Aorta (tissue), 5 donors: Measurements from ENCODE around the gene ITGB2. TPM values are rescaled to one million over a fixed set of nuclear protein-coding genes. Genes with fewer than 3 reads are reported as not detected.
A peak's percentile ranks its signal among the peaks of the same experiment; 100 is the strongest.

Experiments used
- ATAC-seq: fragments of 200-7000 bp; cut with Tn5 transposase; one replicate; pipeline ENCODE4 v1.9.1; 2022; ENCODE audit warnings: moderate library complexity; ENCODE audit not compliant: low FRiP score
- DNase-seq, 2 donors: peaks; one replicate each; pipeline ENCODE4 v3.0.0-alpha.2; 2020
- H3K27ac ChIP-seq, 2 donors: one replicate each; pipeline ENCODE4 v1.5.1; 2013; ENCODE audit warnings: low read length in 2 of 2, mild to moderate bottlenecking in 2 of 2, moderate library complexity in 2 of 2, control low read depth in 1 of 2, inconsistent platforms in 1 of 2, low read depth in 1 of 2
- H3K27me3 ChIP-seq, 2 donors: one replicate each; pipeline ENCODE4 v1.6.1; 2013; ENCODE audit warnings: control low read depth in 1 of 2, low read length in 1 of 2, mild to moderate bottlenecking in 1 of 2, moderate library complexity in 1 of 2; ENCODE audit not compliant: insufficient read depth in 2 of 2, control insufficient read depth in 1 of 2
- H3K36me3 ChIP-seq, 2 donors: one replicate each; pipeline ENCODE4 v1.6.1; 2013; ENCODE audit warnings: control low read depth in 1 of 2, low read length in 1 of 2, mild to moderate bottlenecking in 1 of 2; ENCODE audit not compliant: insufficient read depth in 2 of 2, control insufficient read depth in 1 of 2
- H3K4me1 ChIP-seq, 2 donors: one replicate each; pipeline ENCODE4 v1.6.1; 2013; ENCODE audit warnings: low read length in 2 of 2, control low read depth in 1 of 2, mild to moderate bottlenecking in 1 of 2, moderate library complexity in 1 of 2; ENCODE audit not compliant: insufficient read depth in 2 of 2, control insufficient read depth in 1 of 2
- H3K4me3 ChIP-seq, 2 donors: one replicate each; pipeline ENCODE4 v1.5.1; 2013; ENCODE audit warnings: low read length in 2 of 2, control low read depth in 1 of 2, mild to moderate bottlenecking in 1 of 2
- H3K9me3 ChIP-seq: one replicate; pipeline ENCODE4 v1.6.1; 2013; ENCODE audit warnings: mild to moderate bottlenecking, low read length; ENCODE audit not compliant: control insufficient read depth
- WGBS, 2 donors: extraction: QIAGEN DNeasy Blood & Tissue Kit; methylation state at CpG; one replicate each; pipeline ENCODE4 v1.1.7; 2013; 5-methylcytosine and 5-hydroxymethylcytosine counted together
- intact Hi-C, 2 donors: fragments of 100-400 bp; cut with DNase I; formaldehyde crosslinking; loops; one replicate each; pipeline versions ENCODE4 v1.14.2 to v1.15.0; 2022
- polyA plus RNA-seq, 2 donors: library from polyadenylated mRNA; stranded (reverse); fragments of 200-250 nt; gene quantifications; one replicate each; pipeline ENCODE4 v1.2.3, GENCODE V29; 2013
- total RNA-seq, 2 donors: library from RNA; stranded (reverse); fragmentation: NEBNext Ultra II Directional; extraction: Animal tissue kit (Norgen Biotek cat#: 25700); gene quantifications; one replicate each; pipeline ENCODE4 v1.2.1, GENCODE V29; 2021
- donor health status: healthy with polysubstance abuse.
- donor health status: Bipolar disorder and iron deficiency.
- donor health status: DM: no; HTN: no; CAD: no.
- donor health status: DM: no; HTN: no; CAD: no.
- donor health status: DM: yes; HTN: yes; CAD: no.

ITGB2 gene
- total and polyA plus RNA-seq, 4 donors = 6.7 to 110 (median 57.0) TPM

DNA sequence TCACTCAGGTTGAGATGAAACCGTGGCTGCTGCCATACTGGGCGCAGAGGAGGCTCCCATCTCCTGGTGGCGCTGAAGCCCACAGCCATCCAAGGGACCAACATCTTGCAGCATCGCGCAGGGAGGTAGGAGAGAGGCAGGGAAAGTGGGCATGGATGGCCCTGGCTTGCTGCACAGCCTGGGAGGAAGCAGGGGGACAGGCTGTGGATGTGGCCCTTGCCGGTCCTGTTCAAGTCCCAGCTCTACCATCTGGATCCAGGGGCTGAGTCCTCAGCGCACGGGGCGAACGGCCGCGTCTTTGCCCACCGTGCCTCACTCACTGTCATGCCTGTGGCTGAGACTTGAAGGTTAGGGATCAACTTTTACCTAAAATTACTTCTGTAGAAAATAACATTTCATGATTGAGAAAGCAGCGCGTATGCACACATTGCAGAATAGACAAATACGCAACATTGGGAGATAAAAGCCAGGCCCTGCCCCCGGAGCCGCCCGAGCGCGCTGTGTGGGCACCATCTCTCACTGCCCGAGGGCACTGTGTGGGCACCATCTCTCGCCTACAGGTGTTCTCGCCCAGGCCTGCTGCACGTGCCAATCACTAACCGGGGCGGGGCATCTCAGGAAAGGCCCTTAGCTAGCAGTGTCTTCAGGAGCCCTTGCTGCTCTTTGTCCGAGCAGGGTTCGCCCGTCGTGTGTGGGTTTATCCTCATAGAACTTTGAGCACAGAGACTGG is 30.7 kb upstream of the ITGB2 start:
- H3K27me3 ChIP-seq = no peaks in the 10 kb centered on the region
- H3K27ac ChIP-seq = peak overlapping the region in 1 of 2 donors; percentile 72
- WGBS, 2 donors = 93 to 94% methylated on average over 31 of the region's 31 CpGs

DNA sequence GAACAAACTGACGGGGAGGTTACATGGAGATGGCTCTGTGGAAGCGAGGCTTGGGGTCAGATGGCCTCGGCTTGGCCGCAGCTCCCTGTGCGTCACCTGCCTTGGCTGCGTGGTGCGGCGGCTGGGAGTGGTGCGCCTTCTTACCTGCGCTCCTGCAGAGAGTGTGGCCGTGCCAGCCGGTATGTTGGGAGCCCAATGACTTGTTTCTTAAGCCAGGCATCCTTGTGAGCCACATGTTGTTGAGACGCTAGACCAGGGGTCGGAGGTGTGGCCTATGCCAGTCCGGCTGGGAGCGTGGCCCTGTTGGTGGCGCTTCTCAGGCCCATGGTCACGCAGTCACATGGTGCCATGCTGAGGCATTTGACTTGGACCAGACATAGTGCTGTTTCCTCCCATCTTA is 29.7 kb upstream of the ITGB2 start:
- H3K27ac ChIP-seq = peak overlapping the region; percentile 43 to 61
- H3K27me3 ChIP-seq = no peaks in the 10 kb centered on the region
- no peak overlapping the region for H3K4me3 ChIP-seq
- no peaks in the 10 kb centered on the region for H3K4me1 ChIP-seq
- H3K36me3 ChIP-seq = no peaks in the 10 kb centered on the region
- ATAC-seq (peak; percentile 5), DNase-seq (peak; percentile 49 to 81)
- WGBS, 2 donors = 22 to 40% methylated on average over 18 of the region's 18 CpGs
- intact Hi-C loops = loop anchor here (10.0 kb wide), 2 partner anchors 104 to 344 kb away; no protein-coding TSS in a partner anchor
- no peaks in the 10 kb centered on the region for H3K9me3 ChIP-seq

More for the DNA sequence above, 30.7 kb upstream of the ITGB2 start:
- H3K4me1 ChIP-seq = no peaks in the 10 kb centered on the region
- DNase-seq (peak; percentile 46 to 71), ATAC-seq (no peak)
- no peaks in the 10 kb centered on the region for H3K9me3 ChIP-seq
- no peak overlapping the region for H3K4me3 ChIP-seq
- intact Hi-C loops = loop anchor here (10.0 kb wide), 2 partner anchors 103 to 343 kb away; no protein-coding TSS in a partner anchor
- no peaks in the 10 kb centered on the region for H3K36me3 ChIP-seq

DNA sequence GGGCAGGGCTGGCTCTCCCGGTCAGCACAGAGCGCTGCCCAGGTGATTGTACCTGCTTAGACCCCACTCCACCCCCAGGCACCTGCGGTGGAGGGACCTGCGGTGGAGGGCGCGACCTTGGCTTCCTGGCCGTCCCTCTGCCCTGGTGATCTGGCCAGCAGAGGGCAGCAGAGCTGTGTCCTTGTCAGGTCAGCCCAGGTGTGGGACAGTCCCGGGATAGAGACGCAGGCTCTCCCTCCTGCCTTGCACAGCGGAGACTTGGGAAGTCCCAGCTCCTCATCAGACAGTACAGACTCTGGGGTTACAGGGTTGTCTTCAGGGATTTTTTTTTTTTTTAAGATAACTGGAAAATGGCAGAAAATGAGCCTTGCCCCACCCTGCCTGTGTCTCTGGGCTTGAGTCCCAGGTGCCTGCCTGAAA is 29.1 kb upstream of the ITGB2 start:
- no peak overlapping the region for H3K27ac ChIP-seq
- no peaks in the 10 kb centered on the region for H3K9me3 ChIP-seq
- no peaks in the 10 kb centered on the region for H3K27me3 ChIP-seq
- no peak overlapping the region for H3K4me3 ChIP-seq
- H3K36me3 ChIP-seq = no peaks in the 10 kb centered on the region
- 9% methylated on average over 10 of the region's 10 CpGs for WGBS, 2 donors
- DNase-seq (peak; percentile 90 to 96), ATAC-seq (peak; percentile 78)
- H3K4me1 ChIP-seq = no peaks in the 10 kb centered on the region
- intact Hi-C loops = loop anchor here (2.0 to 10.0 kb wide), 5 partner anchors 105 to 345 kb away; no protein-coding TSS in a partner anchor

DNA sequence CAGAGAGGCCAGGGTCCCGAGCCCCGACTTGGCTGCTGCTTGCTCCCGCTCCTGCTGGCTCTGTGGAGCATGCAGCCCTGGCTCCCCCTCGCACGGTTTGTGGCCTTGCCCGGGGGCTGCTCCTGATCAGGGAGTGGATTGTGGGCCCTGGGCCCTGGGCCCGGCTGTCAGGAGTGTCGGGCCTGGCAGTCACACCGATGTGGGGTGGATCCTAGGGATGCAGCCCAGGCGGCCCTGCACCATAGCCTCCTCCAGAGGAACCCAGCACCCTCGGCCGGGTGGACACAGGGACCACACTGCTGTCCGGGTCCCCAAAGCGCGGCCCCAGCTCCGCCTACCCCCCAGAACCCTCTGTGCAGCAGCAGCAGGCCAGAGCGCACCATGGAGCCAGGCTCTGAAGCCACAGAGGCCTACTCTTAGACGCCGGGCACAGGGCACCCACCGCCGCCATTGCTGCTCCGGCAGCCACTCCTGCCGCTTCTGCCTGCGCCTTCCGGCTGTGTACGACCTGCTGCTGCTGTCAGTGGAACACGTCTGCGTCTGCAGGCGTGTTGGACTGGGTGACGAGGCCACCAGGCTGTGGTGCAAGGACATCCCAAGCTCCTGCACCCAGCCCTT is 28.6 kb upstream of the ITGB2 start:
- no peak overlapping the region for H3K27ac ChIP-seq
- no peaks in the 10 kb centered on the region for H3K4me1 ChIP-seq

DNA sequence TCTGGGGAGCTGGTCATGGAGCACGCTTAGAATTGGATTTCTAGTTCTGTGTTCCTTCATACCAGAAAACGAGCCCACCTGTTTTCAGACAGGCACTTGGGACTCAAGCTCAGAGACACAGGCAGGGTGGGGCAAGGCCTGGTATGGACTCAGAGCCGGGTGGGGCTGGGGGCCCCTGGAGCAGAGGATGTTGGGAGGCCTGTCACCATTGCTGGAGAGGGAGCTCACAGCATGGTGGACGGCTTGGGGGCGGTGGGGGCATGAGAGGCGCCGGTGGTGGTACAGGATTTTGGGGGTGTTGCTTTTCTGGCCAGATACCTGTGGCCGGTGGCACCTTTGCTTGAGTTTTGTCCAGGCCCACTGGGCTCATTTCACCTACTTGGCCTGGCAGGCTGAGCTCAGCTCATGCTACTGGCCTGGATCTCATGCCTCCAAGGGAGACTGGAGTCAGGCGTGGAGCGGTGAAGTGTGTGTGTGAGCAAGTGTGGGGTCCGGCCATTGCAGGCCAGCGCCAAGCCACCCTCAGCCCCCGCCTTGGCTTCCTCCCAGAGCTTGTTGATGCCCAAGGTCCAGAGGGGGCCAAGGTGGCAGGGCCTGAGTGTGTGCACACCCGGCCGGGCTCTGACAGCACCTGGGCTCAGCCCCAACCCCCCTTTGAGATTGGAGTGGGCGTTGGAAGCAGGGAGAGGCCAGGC is 27.9 kb upstream of the ITGB2 start:
- H3K4me3 ChIP-seq = no peak overlapping the region
- intact Hi-C loops = loop anchor here in 1 of 2 donors (2.0 to 5.0 kb wide), 3 partner anchors 129 to 190 kb away; no protein-coding TSS in a partner anchor
- 74 to 75% methylated on average over 16 of the region's 16 CpGs for WGBS, 2 donors
- peaks cover 0 to 2% of the 10 kb centered on the region in 2 donors for H3K36me3 ChIP-seq
- peak; percentile 46 to 70 for DNase-seq
- no peaks in the 10 kb centered on the region for H3K9me3 ChIP-seq
- no peak overlapping the region for H3K27ac ChIP-seq
- no peak for ATAC-seq
- H3K4me1 ChIP-seq = no peaks in the 10 kb centered on the region
- H3K27me3 ChIP-seq = no peaks in the 10 kb centered on the region

More for the DNA sequence above, 28.6 kb upstream of the ITGB2 start:
- Histone ChIP-seq H3K36me3 (no peaks in the 10 kb centered on the region), H3K4me3 (no peak overlapping the region), H3K9me3 (no peaks in the 10 kb centered on the region), H3K27me3 (no peaks in the 10 kb centered on the region)
- DNase-seq (peak in 1 of 2 donors; percentile 77), ATAC-seq (no peak)
- intact Hi-C loops = loop anchor here in 1 of 2 donors (2.0 to 5.0 kb wide), 3 partner anchors 128 to 190 kb away; no protein-coding TSS in a partner anchor
- 61 to 67% methylated on average over 30 of the region's 30 CpGs for WGBS, 2 donors

DNA sequence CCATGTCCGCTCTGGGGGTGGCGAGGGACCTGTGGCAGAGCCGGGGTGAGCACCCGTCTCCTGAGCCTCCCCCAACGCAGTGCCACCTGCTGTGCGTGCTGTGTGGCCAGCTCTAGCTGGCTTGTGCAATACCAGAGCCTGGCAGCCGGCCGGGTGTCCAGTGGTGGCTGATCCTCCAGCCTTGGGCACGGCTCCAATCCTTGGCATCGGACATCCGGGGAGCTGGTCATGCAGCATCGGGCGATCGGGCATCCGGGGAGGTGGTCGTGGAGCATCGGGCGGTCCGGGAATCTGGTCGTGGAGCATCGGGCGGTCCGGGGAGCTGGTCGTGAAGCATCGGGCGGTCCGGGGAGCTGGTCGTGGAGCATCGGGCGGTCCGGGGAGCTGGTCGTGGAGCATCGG is 27.2 kb upstream of the ITGB2 start:
- no peaks in the 10 kb centered on the region for H3K4me1 ChIP-seq
- no peaks in the 10 kb centered on the region for H3K9me3 ChIP-seq
- H3K4me3 ChIP-seq = no peak overlapping the region
- 74 to 76% methylated on average over 29 to 33 of the region's 33 CpGs for WGBS, 2 donors
- no peak for ATAC-seq
- H3K27me3 ChIP-seq = no peaks in the 10 kb centered on the region
- DNase-seq = peak; percentile 68 to 82
- intact Hi-C loops = loop anchor here in 1 of 2 donors (2.0 to 5.0 kb wide), 3 partner anchors 129 to 191 kb away; no protein-coding TSS in a partner anchor
- peaks cover 0 to 2% of the 10 kb centered on the region in 2 donors for H3K36me3 ChIP-seq
- no peak overlapping the region for H3K27ac ChIP-seq

DNA sequence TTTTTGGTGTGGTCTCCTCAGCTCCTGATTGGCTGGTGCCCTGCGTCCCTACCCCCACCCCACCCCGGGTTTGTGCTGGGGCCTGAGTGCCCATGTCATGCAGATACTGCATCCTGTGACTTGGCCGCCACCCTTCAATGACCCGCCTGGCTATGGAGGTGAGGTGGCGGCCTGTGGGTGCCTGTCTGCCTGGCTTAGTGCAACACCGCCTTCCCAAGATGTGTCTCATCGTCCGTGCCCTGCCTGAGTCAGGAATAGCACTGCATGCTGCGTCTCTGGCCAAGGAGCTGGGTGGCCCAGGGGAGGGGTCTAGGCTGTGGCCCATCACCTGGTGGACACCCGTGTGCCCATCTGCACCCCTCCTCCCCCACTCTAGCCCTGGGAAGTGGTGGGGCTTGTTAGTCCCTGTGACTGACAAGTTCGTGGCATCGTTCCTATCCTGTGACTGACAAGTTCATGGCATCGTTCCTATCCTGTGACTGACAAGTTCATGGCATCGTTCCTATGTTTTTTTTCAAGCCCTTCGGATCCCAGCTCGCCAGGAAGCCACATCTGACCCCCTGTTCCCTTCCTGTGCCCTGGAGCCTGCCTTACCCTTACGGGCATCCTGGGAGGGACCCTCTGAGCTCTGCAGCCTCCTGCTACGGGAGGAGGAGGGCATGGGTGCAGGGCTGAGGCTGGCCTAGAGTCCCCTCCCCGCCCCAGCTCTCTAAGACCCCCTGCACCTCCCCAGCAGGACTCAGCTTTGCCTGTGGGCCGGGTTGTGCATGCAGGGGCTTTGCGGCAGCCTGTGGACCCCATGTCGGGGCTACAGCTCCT is 26.6 kb upstream of the ITGB2 start:
- intact Hi-C loops = loop anchor here in 1 of 2 donors (5.0 kb wide), 1 partner anchor 130 kb away; no protein-coding TSS in a partner anchor
- DNase-seq = peak; percentile 44 to 72
- Histone ChIP-seq H3K27me3 (no peaks in the 10 kb centered on the region), H3K9me3 (no peaks in the 10 kb centered on the region), H3K4me1 (no peaks in the 10 kb centered on the region), H3K27ac (no peak overlapping the region), H3K4me3 (no peak overlapping the region), H3K36me3 (peaks cover 0 to 2% of the 10 kb centered on the region in 2 donors)
- ATAC-seq = no peak
- WGBS, 2 donors = 57 to 63% methylated on average over 22 of the region's 22 CpGs
